Hypothalamus (tissue), 51 donors: ENCODE results near the gene KMT2E.

ENCODE experiments used
- DNase-seq, 51 donors: peaks; one replicate each; lab custom pipeline; 2025; lab: John Stamatoyannopoulos, UW

The KMT2E gene

GRCh38 chr7:105006367-105007136 lies 7.5 kb upstream of the KMT2E start:
- no peak for DNase-seq

GRCh38 chr7:105007298-105007697 lies 6.7 kb upstream of the KMT2E start:
- DNase-seq: no peak

GRCh38 chr7:105009667-105010503 lies 4.1 kb upstream of the KMT2E start:
- DNase-seq: no peak

GRCh38 chr7:105010504-105011130 lies 3.4 kb upstream of the KMT2E start:
- peak in 1 of 51 donors; percentile 28 for DNase-seq

GRCh38 chr7:105011141-105011830 lies 2.7 kb upstream of the KMT2E start:
- peak in 1 of 51 donors; percentile 48 for DNase-seq

- DNase-seq: peak in 4 of 51 donors; percentile 10 to 28 (median 19)
Measured at GRCh38 chr7:105011831-105012502, 2.0 kb upstream of the KMT2E start.

- peak; percentile 91 to 100 (median 98) for DNase-seq
Measured at GRCh38 chr7:105012503-105013220, 1.3 kb upstream of the KMT2E start.

- peak in 50 of 51 donors; percentile 77 to 97 (median 92) for DNase-seq
Measured at GRCh38 chr7:105013221-105013815, 687 bp upstream of the KMT2E start.

- peak in 45 of 51 donors; percentile 12 to 81 (median 50) for DNase-seq
Measured at GRCh38 chr7:105014693-105015389, 836 bp downstream of the KMT2E start.

- DNase-seq: peak in 10 of 51 donors; percentile 3 to 75 (median 14)
Measured at GRCh38 chr7:105015390-105015965, 1.5 kb downstream of the KMT2E start.

GRCh38 chr7:105016068-105016708 lies 2.2 kb downstream of the KMT2E start:
- no peak for DNase-seq

GRCh38 chr7:105016709-105017656 lies 3.0 kb downstream of the KMT2E start:
- peak in 1 of 51 donors; percentile 31 for DNase-seq

- DNase-seq: no peak
Measured at GRCh38 chr7:105017657-105018365, 3.8 kb downstream of the KMT2E start.

GRCh38 chr7:105019269-105019668 lies 5.3 kb downstream of the KMT2E start:
- no peak for DNase-seq

GRCh38 chr7:105020926-105021325 lies 6.9 kb downstream of the KMT2E start:
- DNase-seq: no peak

GRCh38 chr7:105021352-105021751 lies 7.3 kb downstream of the KMT2E start:
- DNase-seq: peak in 1 of 51 donors; percentile 10
